ENCODE results near the gene TTC19. TPM values are rescaled to one million over a fixed set of nuclear protein-coding genes. Genes with fewer than 3 reads are reported as not detected.
A peak's percentile ranks its signal among the peaks of the same experiment; 100 is the strongest.

TTC19 gene, protein sequence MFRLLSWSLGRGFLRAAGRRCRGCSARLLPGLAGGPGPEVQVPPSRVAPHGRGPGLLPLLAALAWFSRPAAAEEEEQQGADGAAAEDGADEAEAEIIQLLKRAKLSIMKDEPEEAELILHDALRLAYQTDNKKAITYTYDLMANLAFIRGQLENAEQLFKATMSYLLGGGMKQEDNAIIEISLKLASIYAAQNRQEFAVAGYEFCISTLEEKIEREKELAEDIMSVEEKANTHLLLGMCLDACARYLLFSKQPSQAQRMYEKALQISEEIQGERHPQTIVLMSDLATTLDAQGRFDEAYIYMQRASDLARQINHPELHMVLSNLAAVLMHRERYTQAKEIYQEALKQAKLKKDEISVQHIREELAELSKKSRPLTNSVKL
- total RNA-seq = 21.4 TPM
- long read RNA-seq, transcript TTC19-201 (10 exons, 3,002 nt) = major isoform, 15 of 27 reads
- long read RNA-seq, partial matches to known transcripts = 7 of 27 reads
- long read RNA-seq, other reads (novel, unspliced or antisense) = 4 of 27 reads

DNA sequence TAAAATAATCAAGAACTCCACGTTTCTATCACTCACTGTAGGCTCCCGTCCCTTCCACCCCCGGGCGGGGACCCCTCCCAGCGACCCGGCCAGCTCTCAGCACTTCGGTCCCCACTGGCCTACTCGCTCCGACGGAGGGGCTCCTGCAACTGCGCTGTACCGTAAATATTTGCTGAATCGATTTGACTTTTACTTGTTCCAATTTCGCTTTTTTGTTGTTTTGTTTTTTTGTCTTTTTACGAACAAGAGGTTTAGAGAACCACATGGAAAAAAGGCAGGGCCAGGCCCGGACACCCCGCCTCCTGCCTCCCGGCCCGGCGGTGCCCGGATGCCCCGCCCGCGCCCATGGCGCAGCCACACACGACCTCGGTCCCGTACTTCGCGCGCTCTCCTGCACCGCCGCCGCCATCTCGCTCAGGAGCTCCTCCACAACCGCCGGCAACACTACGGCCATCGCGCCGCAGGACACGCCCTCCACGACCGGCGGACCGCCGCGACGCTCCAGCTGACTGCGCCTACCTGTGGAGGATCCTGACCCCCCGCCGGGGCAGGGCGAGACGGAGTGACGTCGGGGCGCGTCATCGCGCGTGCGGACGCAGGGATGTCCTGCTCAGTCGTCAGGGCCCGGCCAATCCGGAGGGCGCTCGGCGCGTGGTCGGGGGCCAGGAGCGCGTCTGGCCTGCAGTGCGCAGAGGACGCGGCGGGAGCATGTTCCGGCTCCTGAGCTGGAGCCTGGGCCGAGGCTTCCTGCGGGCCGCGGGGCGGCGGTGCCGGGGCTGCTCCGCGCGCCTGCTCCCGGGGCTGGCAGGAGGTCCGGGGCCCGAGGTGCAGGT lies at the start of gene TTC19, which contains the start of gene ZSWIM7:
TTC19 (plus strand) TSS at position 684 of the 833 bp plus-strand sequence; CDS start at position 709, 25 bp downstream.
ZSWIM7 (minus strand) TSS at position 564 of the 833 bp plus-strand sequence; CDS start at position 454, 110 bp downstream.
- TF ChIP-seq, protein P1, sequence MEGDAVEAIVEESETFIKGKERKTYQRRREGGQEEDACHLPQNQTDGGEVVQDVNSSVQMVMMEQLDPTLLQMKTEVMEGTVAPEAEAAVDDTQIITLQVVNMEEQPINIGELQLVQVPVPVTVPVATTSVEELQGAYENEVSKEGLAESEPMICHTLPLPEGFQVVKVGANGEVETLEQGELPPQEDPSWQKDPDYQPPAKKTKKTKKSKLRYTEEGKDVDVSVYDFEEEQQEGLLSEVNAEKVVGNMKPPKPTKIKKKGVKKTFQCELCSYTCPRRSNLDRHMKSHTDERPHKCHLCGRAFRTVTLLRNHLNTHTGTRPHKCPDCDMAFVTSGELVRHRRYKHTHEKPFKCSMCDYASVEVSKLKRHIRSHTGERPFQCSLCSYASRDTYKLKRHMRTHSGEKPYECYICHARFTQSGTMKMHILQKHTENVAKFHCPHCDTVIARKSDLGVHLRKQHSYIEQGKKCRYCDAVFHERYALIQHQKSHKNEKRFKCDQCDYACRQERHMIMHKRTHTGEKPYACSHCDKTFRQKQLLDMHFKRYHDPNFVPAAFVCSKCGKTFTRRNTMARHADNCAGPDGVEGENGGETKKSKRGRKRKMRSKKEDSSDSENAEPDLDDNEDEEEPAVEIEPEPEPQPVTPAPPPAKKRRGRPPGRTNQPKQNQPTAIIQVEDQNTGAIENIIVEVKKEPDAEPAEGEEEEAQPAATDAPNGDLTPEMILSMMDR (IDR thresholded peaks at IDR 0.05; ENCODE audit: borderline replicate concordance) = peak; percentile 22
- peaks cover 40% of the 10 kb centered on the region for H3K36me3 ChIP-seq
- no peaks in the 10 kb centered on the region for H3K27me3 ChIP-seq (ENCODE audit: low read depth)
- intact Hi-C loops (cut with micrococcal nuclease) = loop anchor here (5.0 kb wide), 1 partner anchor 172 kb away; no protein-coding TSS in a partner anchor
- peak within 1 kb of the TSS; percentile 84 for H3K4me3 ChIP-seq
- H3K27ac ChIP-seq (replicated peaks) = peak within 1 kb of the TSS; percentile 95
- peaks cover 64% of the 10 kb centered on the region for H3K4me1 ChIP-seq
- H3K9me3 ChIP-seq (replicated peaks) = peaks cover 4% of the 10 kb centered on the region
- peak; percentile 97 for DNase-seq

DNA sequence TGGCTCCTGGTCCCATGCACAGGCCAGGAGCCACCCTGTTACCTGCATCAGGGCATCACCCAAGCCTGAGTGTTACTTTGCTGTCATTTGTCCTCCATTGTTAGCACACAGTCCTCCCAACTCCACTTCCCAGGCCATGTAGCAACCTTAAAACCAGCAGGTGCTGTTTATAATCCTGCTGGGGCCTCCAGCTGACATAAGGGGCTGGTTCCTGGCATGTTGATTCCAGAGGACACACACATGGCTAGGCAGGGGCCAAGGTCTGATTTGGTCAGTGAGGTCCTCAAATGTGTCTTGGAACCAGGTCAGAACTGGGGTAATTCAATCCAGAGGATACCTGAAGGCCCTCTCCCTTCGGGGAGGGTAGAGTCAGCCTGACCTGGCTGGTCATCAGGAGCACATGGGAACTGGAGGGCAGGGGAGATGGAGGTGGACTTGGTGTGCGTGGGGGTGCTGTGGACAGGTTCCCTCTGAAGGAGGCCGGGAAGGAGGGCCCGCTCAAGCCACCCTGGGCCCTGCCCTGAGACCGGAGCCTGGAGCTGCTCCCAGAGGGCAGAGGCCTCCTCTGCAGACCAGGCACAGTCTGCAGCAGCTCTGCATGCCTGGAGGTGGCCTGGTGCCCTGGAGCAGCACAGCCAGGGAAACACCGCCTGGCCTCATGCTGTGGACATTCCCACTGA lies 48.1 kb upstream of the TTC19 start:
- Histone ChIP-seq H3K9me3 (replicated peaks) (no peaks in the 10 kb centered on the region), H3K27ac (replicated peaks) (no peak overlapping the region), H3K36me3 (no peaks in the 10 kb centered on the region), H3K4me3 (no peak overlapping the region), H3K4me1 (no peaks in the 10 kb centered on the region), H3K27me3 (ENCODE audit: low read depth) (no peaks in the 10 kb centered on the region)
- intact Hi-C loops (cut with micrococcal nuclease) = no loop called here
- TF ChIP-seq, protein P1 (IDR thresholded peaks at IDR 0.05; ENCODE audit: borderline replicate concordance) = no peak
- DNase-seq = no peak

DNA sequence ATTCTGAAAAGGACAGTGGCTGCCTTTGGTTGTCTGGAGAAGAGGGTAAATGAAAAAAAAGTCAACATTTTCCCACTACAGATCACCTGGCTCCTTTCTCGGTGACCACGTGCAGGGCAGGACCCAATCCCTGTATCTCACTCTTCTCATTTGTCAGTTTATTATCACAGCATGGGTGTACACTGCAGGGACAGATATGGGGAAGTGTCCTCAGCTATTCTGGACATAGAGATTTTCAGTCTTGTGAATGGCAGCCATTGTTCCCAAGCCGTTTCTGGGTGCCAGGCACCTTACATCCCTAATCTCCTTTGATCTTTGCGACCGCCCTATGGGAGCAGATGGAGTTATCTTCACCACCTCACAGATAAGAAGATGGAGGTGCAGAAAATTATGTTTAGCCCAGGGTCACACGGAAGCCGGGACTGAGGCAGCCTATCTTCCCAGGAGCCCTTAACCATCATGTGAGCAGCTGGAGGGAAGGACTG lies 47.5 kb upstream of the TTC19 start:
- Histone ChIP-seq H3K4me3 (no peak overlapping the region), H3K4me1 (no peaks in the 10 kb centered on the region), H3K27ac (replicated peaks) (no peak overlapping the region), H3K9me3 (replicated peaks) (no peaks in the 10 kb centered on the region), H3K36me3 (no peaks in the 10 kb centered on the region), H3K27me3 (ENCODE audit: low read depth) (no peaks in the 10 kb centered on the region)
- DNase-seq = no peak
- TF ChIP-seq, protein P1 (IDR thresholded peaks at IDR 0.05; ENCODE audit: borderline replicate concordance) = no peak
- intact Hi-C loops (cut with micrococcal nuclease) = no loop called here

DNA sequence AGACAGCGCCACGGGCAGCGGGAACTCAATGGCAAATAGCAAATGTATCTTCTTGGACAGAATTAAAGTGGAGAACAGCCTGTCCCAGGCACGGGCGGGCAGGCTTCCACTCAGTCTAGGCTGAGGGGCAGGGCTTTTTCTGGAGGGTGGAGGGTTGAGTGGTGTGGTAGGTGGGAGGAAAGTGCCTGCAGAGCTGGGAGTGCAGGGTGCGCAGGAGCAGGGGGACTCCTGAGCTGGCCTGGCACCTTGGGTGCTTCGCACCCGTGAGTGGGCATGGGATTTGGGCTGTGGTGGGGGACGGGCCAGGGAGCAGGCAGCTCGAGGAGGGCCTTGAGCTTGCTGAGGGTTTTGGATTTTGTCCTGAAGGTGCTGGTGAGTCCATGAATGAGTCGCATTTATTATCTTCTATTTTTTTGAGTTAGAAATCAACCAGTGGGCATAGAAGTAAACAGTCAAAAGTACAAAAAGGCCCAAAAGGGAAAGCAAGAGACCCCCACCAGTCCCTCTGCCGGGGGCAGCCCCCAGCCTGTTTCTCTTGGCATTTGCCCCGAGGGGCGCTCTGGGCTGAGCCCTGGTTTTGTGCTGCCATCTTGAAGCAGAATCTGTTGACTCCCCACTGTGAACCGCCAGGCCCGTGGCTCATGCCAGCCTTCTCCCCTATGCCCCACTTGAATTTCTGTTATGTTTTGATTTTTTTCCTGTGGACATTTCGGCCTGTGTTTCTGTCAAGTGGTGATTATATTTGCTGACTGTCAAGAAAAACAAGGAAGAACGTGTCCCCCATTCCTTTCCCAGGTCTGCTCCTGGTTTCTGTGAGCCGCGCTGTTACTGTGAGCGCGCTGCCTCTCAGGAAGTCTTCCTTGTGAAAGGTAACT lies 46.5 kb upstream of the TTC19 start:
- Histone ChIP-seq H3K4me3 (no peak overlapping the region), H3K4me1 (no peaks in the 10 kb centered on the region), H3K36me3 (no peaks in the 10 kb centered on the region), H3K27ac (replicated peaks) (no peak overlapping the region), H3K27me3 (ENCODE audit: low read depth) (no peaks in the 10 kb centered on the region), H3K9me3 (replicated peaks) (no peaks in the 10 kb centered on the region)
- DNase-seq = no peak
- TF ChIP-seq, protein P1 (IDR thresholded peaks at IDR 0.05; ENCODE audit: borderline replicate concordance) = no peak
- intact Hi-C loops (cut with micrococcal nuclease) = no loop called here
